Embryonic facial prominence (tissue), 1 donor: ENCODE results near the gene ETV1.

Experiments used
- DNase-seq: peaks from one replicate; pipeline ENCODE4 v3.0.0-alpha.2; 2016; ENCODE audit errors: extremely low spot score

ETV1 gene

DNA sequence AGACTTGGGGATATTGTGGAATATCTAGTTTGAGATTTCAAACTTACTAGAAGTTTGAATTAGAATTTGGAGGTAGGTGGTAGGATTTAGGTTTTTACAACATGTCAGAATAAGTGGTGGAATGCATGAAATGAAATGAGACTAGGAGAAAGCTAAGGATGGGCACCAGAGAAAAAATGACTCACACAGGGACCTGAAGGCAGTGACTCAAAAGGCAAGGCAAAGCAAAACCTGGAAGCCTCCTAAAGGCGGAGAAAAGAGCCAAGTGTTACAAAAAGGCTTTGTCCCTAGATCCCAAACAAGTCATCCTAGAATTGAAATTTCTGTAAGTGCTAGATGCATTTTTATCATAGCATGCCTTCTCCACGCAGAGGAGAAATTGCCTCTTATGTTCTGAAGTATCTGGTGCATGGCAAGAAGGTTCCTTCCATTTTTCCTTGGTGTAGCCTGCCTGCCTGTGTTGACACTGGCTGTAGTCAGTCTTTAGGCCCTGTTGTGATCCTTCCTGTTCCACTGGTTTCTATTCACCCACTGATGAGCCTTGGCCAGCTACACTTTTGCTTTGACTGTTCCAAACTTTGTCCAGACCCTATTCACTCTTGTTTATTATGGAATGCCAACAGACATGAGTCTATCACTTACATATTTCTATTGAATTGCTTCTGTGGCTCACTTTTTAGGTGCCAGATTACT lies 109.3 kb downstream of the ETV1 start:
- DNase-seq: no peak

DNA sequence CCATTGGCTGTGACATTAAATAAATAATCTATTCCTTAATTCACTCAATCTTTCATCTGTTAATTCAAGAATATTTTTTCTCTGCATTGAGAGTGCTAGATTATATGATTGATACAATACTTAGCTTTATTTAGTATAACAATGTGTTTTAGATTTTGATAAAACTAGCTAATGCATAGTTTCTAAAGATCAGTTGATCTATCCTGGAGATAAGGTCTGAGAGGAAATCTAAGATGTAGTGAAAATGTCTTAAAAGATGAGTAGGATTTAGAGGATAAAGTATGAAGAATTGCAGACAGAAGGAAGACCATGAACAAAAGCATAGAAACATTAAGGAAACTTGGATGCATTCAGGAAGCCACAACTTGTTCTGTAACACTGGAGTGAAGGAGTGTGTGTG lies 110.3 kb downstream of the ETV1 start:
- DNase-seq: no peak

DNA sequence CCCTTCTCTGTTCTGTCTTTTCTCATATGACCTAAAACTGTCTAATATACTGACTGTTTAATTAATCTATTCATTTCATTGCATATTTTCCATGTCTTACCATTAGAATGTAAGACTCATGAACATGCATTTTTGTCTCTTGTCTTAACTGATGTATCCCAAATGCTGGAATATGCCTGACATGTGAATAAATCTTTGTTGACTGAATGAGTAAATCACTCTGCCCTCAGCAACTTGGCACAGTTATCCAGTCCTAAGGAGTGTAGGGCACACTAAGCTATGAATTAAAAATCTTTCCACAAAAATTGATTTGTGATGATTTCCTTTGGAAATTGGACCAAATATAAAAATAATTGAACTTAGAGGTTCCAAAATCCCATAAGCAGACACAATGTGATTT lies 111.3 kb downstream of the ETV1 start:
- no peak for DNase-seq

DNA sequence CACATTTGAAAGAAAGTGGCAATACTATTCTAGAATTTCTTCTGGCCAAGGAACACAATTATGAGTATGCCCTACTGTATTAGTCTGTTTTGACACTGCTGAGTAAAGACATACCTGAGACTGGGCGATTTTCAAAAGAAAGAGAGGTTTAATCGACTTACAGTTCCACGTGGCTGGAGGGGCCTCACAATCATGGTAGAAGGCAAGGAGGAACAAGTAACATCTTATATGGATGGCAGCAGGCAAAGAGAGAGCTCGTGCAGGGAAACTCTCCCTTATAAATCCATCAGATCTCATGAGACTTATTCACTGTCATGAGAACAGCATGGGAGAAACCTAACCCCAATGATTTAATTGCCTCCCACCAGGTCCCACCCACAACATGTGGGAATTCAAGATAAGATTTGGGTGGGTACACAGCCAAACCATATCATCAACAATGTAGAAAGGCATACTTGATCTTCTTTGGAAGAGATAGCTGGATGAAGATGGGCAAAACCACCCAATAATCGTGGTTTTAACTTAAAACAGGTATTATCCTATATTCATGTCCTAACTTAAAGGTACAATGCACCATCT lies 113.9 kb downstream of the ETV1 start:
- no peak for DNase-seq

DNA sequence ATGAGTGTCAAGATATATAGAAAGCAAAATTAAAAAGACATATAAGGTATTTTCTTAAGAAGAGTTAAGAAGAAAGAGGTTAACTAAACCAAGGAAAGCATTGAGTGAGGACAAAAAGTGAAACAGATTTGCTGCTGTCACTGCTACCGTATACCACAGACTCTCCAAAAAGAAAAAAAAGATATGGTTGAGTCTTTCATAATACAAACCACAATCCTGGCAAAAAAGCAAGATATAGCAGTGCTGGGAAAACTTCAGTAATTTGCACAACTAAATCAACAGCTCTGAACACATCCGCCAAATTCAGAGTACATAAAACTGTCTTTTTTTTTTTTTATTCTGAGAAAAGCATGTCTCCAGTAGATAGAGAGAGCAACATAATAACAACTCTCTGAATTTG lies 114.7 kb downstream of the ETV1 start:
- no peak for DNase-seq

DNA sequence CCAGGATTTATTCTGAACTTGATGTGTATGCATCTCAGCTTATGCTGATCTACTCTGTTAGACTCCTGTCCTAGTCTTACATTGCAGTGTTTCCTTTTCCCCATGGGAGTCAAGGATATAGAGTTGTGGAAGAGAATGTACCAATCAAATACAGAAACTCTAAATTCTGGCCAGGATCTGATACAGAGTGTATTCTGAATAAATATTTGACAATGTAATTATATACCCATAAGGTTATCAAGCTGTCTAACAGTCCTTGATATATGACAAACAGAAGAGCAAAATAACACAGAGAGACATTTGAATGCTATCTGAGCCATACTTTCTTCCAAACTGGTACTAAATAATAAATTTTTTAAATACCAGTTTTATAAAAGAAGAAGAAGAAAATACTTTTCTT lies 116.8 kb downstream of the ETV1 start:
- no peak for DNase-seq

DNA sequence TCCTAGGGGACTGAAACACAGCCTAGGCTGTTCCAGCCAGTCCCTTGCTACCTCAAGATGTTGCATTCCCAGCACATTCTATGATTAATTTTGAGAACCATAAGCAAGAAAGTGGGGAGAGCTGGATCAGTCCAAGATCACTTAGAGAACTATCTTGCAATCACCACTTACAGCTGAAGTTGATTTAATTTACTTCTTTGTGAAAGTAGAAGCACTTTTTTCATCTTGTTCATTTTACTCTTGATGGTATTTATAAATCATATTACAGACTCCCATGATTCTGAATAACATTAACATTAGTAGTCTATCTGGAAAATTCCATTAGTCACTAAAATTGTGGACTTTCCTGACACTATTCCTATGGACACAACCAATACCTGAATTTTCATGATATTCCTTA lies 118.5 kb downstream of the ETV1 start:
- DNase-seq: no peak

DNA sequence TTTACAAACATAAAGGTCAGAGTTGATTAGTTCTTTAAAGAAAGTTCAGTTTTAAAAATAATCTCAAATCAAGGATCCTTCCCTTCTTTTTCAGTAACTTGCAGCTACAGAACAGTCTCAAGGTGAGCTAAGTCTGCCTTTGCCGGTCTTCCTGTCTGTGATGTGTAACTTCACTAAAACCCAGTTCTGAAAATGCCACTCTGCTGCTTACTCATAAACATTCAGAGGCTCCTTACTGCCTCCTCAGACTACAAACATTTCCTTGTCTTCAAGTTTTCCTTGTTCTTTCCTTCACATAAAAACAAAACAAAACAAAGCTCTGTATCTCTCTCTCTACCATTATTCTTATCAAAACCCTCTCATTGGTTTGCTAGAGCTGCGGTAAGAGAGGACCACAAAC lies 128.7 kb downstream of the ETV1 start:
- no peak for DNase-seq

DNA sequence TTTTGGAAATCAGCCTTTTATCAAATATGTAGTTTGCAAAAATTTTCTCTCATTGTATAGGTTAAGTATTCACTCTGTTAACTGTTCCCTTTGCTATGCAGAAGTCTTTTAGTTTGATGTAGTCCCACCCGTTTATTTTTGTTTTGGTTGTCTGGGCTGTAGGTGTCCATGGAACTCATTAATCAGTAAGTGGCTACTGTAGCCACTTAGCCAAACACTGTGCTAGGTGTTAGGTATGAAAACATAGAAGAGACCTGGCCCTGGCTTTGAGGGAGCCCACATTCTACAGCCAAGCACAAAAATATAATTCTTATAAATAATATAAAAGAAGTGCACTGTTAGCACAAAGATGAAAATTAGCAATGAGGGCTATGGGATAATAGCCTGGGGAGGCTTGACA lies 133.5 kb downstream of the ETV1 start:
- DNase-seq: no peak

DNA sequence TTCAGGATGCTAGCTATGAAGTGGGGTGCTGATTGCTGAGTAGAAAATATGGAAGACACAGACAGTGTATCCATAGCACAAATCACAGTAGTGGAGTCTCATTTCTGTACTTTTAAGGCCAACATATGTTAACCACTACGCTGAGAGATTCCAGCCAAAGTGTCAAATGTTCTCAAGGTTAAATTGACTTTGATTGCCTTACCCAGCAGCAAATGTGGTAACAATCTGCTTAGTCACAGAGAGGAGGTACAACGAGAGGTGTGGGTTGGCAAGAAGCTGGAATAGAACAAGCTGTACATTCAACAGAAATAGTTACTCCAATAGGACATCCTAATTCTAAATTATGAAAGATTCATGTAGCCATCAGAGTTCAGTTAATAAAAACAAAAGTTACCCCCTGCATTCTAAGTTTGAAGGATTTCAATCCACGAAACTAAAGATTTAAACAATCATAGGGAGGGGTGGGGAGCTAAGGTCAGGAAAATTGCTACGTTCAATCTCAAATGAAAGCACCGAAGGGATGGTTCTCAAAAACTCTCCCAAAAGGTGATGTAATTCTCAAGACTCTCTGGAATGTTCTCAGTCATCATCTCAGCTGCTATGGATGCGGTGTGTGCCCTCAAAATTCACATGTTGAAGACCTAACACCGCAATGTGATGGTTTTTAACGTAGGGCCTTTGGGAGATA lies 137.0 kb downstream of the ETV1 start:
- DNase-seq: no peak

DNA sequence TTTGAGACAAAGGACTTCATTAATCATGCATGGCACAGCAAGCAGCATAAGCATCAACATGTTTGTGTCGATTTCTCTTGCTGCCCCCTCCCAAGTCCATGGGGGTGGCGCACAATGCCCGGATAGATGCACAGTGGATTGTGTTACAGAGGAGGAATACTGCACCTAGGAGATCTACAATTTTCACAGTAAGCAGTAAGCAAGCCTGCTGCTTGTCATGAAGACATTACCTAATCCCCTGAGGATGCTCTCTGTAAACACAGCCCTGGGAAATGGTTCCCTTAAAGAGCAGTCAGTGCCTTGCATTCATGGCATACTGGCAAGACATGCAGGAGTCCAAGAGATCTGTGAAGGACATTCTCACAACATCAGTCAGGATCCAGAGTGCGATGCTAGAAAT lies 137.7 kb downstream of the ETV1 start:
- no peak for DNase-seq

DNA sequence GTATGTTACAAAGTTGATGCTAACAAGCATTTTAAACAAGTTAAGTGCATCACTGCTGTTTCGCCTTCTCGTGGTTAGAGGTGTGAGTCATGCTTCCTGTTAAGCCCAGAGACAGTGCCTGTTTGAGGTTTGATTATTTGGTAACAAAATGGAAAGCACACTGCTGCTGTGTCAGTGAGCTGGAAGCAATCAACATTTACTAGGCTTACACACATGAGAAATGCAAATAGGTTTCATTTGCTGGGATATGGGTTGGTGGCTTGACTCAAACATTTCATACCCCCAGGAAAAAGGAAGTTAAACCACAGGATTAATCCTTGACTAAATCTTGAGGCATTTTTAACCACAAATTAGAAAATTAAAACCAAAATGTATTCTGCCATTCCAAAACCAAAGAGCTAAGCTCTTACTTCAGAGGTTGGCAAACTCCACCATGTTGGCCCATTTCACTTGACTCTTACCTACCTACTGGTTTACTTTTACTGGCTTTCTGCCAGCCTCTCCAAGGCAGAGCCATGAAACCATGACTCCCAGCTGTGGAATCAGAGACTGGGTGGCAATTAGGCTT lies 139.2 kb downstream of the ETV1 start:
- DNase-seq: no peak

DNA sequence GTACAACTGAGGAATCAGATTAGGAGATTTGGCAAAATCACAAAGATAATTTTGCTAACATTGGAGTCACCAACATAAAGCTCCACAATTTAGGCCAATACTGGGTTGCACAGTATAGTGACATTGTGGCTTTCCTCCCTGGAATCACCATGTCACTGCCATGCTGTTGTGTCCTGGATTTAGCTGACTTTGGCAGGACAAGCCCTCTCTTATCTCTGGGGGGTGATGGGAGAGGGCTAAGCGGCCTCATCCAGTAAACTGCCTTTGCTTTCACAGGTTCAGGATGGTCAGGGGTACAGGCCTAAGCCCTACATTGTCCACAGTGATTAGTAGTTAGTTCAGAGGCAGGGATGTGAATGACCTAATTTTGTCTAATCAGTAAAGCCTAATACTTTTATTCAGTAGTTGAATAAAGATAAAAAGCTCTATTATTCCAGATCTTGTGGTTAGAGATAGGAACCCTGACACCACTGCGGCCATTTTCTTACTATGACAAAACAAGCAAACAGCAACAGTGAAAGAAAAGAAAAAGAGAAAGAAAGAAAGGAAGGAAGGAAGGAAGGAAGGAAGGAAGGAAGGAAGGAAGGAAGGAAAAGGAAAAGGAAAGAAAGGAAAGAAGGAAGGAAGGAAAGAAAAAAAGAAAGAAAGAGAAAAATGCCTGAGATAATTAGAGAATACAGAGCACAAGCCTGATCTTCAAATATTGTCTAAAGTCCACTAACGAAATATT lies 140.1 kb downstream of the ETV1 start:
- no peak for DNase-seq

DNA sequence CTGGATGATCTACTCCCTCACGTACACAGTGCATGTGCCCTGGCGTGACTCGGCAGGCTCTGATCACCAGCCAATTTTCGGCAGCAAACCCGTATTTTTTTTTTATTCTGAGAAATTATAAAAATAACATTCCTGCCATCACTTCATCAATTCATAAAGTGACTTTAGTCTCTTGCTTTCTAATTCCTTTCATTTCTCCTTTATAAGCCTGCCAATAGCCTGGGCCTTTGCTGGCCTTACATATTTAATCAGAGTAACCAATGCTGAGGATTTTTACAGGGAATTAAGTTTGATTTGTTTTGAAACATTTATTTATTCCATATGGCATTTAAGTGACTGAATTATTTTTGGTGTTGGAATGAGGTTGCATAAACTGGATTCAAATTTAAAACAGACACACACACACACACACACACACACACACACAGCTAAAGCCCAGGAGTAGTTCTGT lies 140.8 kb downstream of the ETV1 start:
- no peak for DNase-seq

DNA sequence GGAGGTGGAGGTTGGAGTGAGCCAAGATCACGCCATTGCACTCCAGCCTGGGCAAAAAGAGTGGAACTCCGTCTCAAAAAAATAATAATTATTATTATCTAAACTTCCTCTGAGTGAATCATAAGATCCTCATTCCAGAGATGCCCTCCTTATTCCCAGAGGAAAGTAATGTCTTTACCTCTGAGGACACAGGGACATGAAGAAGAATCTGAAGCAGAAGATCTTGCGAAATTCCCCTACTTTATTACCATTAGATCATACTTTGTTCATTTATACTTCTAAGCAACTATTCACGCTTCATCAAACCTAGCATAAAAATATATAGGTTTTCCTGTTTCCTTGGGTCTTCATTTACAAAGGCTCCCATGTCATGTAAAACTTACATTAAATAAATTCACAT lies 143.1 kb downstream of the ETV1 start:
- no peak for DNase-seq

DNA sequence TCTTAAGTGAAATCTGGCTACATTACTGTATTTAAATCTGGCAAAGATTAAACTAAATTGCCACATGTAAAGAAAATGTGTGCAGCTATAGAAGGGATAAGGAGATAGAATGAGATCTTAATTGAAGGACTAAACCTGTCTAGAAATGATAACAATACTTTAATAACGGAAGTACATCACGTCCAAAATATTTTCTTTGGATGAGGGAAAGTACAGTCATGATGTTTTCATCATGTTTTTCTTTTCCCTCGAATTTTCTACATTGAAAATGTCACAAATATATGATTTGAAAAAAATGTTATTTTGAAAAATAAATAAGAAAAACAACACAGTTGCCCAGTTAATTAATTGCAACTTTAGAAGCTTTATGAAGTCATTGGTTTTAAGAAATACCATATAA lies 143.9 kb downstream of the ETV1 start:
- DNase-seq: no peak

DNA sequence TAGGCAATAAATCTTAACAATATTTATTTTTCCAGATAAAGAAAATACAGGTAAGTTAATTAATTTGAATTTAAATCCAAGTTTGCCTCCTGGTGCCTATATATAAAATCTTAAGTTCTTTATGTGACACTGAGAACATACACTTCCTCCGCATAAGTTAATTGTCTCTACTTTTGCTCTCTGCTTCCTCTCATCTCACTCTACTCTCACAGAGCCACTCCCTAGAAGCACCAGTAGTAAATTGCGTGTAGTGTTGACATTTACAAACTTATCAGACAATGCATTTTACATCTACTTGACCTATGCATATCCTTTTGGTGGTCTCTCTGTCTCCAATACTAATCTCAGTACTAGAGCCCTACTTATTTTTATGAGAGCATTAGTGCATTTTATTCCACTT lies 144.5 kb downstream of the ETV1 start:
- no peak for DNase-seq

DNA sequence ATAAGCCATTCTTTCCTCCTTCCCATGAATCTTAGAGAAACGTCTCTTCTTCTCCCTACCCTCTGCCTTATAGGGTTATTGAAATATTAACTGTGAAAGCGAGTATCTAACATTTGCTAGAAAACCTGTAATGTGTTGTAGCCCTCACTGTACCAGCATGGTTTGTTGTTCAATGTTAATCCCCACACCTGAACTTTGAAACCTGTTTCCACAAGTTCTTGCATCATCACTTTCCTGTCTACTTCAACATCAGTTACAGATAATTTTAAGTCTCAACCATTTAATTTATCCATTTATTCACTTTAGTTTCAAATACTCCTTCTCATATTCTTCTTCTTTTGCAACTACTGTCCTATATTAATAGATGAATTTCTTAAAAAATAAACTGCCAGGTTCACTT lies 148.2 kb downstream of the ETV1 start:
- DNase-seq: no peak
